DMS114 treated with DMSO at 0.1 percent for 48 hours (cell line): Measurements from ENCODE around the gene SLC25A21.
"Not testable (repeated sequence)": the region's sequence is repeated elsewhere in the genome, so short reads cannot be mapped to it uniquely, and the experiment has no call there.

ENCODE experiments used
- DNase-seq: peaks from one replicate; lab custom pipeline; 2025; ENCODE audit not compliant: unreplicated experiment; lab: John Stamatoyannopoulos, UW

SLC25A21 gene

GRCh38 chr14:36896300-36896699 lies 276.1 kb downstream of the SLC25A21 start:
- not testable (repeated sequence) for DNase-seq

DNA sequence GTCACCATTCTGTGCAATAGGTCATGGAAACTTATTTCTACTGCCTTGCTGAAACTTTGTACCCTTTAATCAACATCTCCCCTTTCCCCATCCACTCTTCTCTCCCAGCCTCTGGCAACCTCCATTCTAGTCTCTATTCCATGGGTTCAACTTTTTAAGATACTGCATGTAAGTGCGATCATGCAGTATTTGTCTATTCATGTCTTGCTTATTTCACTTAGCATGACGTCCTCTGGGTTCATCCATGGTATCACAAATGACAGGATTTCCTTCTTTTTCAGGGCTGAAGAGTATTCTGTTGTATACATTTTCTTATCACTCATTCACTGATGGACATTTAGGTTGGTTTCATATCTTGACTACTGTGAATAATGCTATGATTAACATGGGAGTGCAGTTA lies 288.4 kb downstream of the SLC25A21 start:
- DNase-seq, result no peak

DNA sequence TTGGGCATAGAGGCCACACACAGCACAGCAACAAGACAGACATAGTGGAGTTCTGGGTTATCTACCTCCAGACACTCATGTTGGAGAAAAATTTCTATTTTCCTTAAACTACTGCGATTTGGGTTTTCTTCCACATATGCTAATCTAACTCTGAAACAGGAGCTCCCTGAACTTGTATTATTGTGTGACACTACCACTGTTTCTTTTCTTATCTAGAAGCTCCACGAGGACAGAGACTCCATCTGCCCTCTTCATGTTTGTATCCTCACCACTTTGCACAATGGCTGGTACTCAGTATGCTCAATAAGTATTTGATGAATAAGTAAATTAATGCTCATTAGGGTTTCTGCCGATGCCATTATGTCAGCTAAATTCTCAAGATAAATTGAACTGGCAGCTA lies 292.1 kb downstream of the SLC25A21 start:
- DNase-seq, result no peak

DNA sequence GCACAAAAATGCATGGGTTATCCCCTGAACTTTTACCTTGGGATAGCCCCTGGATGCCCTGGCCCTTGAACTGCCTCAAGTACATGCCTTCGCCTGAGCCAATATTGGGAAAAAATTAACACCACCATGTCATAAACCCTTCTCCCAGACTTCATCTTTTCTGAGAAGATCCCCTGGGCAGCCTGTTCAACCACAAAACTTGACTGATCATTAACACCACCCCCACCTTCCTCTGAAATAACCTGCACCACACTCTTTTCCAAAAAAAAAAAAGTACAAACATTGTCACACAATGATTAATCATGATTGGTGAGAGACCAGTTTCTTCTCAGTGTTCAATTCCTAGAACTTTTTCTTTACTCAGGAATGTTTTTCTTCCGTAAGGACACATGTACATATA lies 292.8 kb downstream of the SLC25A21 start:
- DNase-seq, result no peak

DNA sequence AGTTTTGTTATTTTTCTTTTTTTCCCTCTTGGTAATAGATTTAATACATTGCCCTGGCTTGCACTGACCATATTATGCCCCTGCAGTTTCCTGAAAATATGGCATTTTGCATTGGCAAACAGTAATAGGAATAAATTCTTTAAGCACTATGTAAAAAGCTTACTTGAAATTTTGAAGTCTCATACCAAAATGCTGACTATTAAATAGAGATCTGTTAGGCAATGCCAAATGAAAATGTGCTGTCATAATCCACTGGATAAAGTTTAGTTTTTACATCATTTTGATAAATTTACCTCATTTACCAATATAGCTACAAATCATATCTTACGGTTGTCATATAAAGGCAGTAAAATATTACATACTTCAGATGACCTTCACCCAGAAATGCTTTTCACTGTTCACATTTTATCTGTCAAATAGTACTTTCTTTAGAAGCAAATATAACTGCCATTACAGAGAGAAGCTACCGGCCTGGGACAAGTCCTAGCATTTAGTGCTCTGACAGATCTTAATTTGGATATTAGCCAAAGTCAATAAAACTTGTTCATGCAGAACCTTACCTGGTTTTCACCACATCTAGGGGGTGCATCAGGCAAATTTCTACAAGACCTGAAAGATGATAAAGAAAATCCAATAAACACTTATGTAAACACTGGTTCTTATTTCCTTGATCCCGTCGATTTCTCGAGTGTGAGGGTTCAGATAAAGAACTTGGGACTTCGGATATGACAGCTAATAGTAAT lies 297.8 kb downstream of the SLC25A21 start:
- DNase-seq, result no peak

- DNase-seq, result no peak
Measured at GRCh38 chr14:36870776-36871175, 301.6 kb downstream of the SLC25A21 start.

DNA sequence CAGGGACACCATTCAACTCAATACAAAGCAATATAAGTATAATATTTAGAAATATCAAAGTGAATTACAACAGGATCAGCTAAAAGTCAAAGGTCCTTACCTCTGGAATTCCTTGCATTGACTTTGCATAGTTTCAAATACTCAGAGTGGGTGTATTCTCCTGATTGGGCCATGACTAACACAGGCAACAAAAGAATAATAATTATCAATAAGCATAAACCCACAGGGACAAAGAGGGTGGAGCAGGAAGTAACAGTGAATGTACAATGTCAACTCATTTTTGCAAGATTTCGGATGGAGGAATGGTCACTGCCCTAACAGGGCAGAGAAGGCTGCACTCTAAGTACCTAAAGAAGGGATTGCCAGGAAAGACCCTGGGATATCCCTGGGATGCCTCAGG lies 303.3 kb downstream of the SLC25A21 start:
- DNase-seq, result no peak

DNA sequence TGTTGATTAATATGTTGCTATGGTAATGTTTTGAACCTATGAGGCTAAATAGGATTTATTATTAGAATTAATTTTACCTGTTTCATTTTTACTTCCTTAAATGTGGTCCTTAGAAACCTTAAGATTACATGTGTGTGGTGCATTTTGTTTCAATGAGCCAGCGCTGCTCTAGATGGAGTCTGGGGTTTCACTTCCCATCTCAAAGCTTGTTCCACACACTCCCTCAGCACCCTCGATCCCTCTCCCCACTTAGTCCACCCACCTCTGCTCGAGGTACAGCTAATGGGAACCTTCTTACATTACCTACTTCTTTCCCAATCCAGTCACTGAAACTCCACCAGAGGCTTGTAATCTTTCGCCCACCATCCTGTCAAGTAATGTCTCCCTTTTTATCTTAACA lies 305.5 kb downstream of the SLC25A21 start:
- no peak for DNase-seq

DNA sequence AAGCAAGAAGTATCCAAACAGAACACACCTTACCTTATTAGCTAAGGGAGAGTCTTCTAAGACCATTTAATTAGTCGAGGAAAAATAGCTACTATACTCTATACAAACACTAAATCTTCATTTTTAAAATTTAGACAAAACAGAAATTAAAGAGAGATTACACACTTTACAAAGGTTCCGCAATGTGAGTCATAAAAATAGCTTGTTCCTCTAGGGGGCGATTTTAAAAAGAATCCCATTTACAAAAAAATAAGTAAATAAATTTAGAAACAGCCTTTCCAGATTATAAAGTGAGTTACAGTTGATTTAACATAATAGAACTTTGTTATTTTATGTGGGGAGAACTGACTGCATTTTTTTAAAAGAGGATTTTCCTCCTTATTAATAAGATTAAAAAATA lies 309.1 kb downstream of the SLC25A21 start:
- no peak for DNase-seq

- DNase-seq, result not testable (repeated sequence)
Measured at GRCh38 chr14:36862237-36862636, 310.2 kb downstream of the SLC25A21 start.

GRCh38 chr14:36860831-36861230 lies 311.6 kb downstream of the SLC25A21 start:
- no peak for DNase-seq

DNA sequence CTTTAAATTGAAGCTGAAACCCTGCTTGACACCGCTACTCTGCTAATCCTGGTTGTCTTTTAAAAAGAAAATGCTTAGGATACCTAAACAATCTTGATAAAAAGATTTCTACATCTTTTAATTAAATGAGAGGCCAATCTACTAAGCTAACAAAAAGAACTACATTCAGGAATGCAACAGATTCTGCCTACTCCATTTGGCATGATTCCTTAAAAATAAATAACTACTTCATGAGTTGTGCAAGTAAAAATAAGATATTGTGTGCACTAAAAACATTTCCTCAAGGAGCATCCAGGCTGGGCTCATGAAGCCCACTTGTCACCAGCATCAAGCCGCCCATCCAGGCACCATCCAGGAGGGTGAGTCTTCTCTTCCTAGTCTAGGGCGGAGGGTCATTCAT lies 313.3 kb downstream of the SLC25A21 start:
- DNase-seq, result no peak

GRCh38 chr14:36857842-36858445 lies 314.5 kb downstream of the SLC25A21 start:
- no peak for DNase-seq

- no peak for DNase-seq
Measured at GRCh38 chr14:36857136-36857535, 315.3 kb downstream of the SLC25A21 start.

GRCh38 chr14:36856095-36856878 lies 316.1 kb downstream of the SLC25A21 start:
- DNase-seq, result no peak

DNA sequence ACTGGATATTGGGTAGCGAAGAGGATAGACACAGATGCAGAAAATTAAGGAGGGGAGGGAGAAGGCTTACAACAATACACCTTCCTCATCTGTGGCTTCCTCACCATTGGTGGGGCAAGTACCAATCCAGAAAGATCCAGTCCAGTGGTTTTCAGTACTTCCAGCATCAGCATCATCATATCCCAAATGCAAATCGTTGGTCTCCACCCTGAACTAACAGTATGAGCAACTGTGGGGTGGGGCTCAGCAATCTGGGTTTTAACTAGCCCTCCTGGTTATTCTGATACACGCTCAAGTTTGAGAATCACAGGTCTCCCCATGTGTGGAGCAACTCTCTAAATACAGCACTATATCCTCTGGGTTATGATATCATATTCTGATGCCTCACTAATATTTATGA lies 317.0 kb downstream of the SLC25A21 start:
- no peak for DNase-seq

- DNase-seq, result no peak
Measured at GRCh38 chr14:36852981-36853691, 319.3 kb downstream of the SLC25A21 start.

GRCh38 chr14:36848213-36848612 lies 324.2 kb downstream of the SLC25A21 start:
- DNase-seq, result no peak

DNA sequence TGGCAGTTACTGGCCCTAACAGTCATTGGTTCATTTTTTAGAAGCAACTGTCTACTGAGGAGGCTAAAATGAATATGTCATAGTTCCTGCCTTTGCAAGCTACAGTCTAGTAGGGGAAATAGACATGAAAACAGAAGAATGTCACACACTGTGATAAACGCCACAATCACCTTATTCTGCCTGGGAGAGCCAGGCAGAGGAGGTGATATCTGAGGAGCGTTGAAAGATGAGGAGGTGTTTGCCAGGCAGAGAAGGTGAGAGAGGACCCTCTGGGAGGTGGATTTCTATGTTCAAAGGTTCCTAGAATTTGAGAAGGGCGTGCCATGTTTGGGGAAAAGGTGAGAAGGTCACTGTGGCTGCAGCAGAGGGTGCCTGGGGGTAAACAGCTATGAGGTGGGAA lies 325.0 kb downstream of the SLC25A21 start:
- no peak for DNase-seq

DNA sequence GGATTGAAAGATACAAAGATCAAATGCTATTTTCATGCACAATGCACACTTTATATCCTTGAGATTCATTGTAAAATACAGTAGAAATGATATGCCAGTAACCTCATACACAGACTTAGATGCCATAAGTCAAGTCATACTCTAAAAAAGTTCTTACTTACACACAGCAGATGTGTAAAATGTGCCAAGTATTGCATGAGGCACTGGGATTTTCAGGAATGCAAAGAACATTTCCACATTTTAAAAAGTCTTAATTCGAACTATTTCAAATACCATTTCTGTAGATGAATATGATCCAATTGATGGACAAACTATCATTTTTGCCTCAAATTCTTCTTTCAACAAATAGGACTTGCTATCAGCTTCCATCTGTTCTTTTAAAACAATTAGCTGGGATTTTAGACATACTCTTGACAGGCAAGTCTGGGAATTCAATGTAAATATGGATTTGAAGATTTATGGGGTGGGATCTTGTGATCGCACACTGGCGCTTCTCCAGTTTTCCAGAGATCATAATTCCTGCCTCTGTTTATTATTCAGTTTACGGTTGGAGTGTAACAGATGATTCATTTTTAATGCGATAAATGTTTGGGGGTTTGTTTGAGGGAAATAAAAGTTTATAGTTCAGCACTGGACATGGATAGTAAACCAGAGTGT lies 326.9 kb downstream of the SLC25A21 start:
- DNase-seq, result no peak
